Pancreas (tissue), 10 donors: ENCODE data around the gene KRTAP4-11. TPM values are rescaled to one million over a fixed set of nuclear protein-coding genes. Genes with fewer than 3 reads are reported as not detected.
"Not testable (repeated sequence)": the region's sequence is repeated elsewhere in the genome, so short reads cannot be mapped to it uniquely, and the experiment has no call there.

ENCODE experiments used
- ATAC-seq, 4 donors: fragments of 200-7000 bp; cut with Tn5 transposase; one replicate each; pipeline versions ENCODE4 v1.8.0 to v1.9.1; 2020; ENCODE audit warnings: mild to moderate bottlenecking in 4 of 4, moderate library complexity in 4 of 4
- DNase-seq, 6 donors: peaks; one replicate each; pipeline ENCODE4 v3.0.0-alpha.2; 2020
- FAIRE-seq: peaks from 2 replicates; lab custom pipeline; 2012; peaks lifted over from hg19 to GRCh38; lab: Jason Lieb, UNC
- H3K27ac ChIP-seq, 4 donors: fragments of 200-600 bp; sonication (generic); 1 replicate in 3 of 4; 2 replicates in 1 of 4; pipeline versions ENCODE4 v1.5.0 to v1.8.0; 2020
- H3K27me3 ChIP-seq, 4 donors: fragments of 200-600 bp; one replicate each; pipeline ENCODE4 v1.8.0; 2021
- H3K36me3 ChIP-seq, 3 donors: fragments of 200-600 bp; sonication (generic) in 1 of 3; one replicate each; pipeline versions ENCODE4 v1.5.0 to v1.8.0; 2020 to 2021
- H3K4me1 ChIP-seq, 3 donors: fragments of 200-600 bp; one replicate each; pipeline ENCODE4 v1.8.0; 2021
- H3K4me3 ChIP-seq, 4 donors: fragments of 200-600 bp; sonication (generic) in 2 of 4; one replicate each; pipeline versions ENCODE4 v1.5.0 to v1.8.0; 2020 to 2021
- H3K9me3 ChIP-seq, 4 donors: fragments of 200-600 bp; one replicate each; pipeline ENCODE4 v1.8.0; 2021
- CTCF ChIP-seq, 4 donors: fragments of 200-600 bp; sonication (generic) in 3 of 4; IDR thresholded peaks; one replicate each; pipeline versions ENCODE4 v1.5.0 to v1.8.0; 2021; ENCODE audit warnings: antibody characterized with exemption in 4 of 4
- WGBS, 2 donors: extraction: QIAGEN DNeasy Blood & Tissue Kit; methylation state at CpG; one replicate each; pipeline ENCODE4 v1.1.7; 2013; 5-methylcytosine and 5-hydroxymethylcytosine counted together
- intact Hi-C, 3 donors: fragments of 100-400 bp; cut with DNase I; formaldehyde crosslinking; loops; one replicate each; pipeline versions ENCODE4 v1.11.1 to v1.14.2; 2022
- polyA plus RNA-seq, 2 donors: library from polyadenylated mRNA; stranded (reverse); fragments of 200-250 nt; gene quantifications; one replicate each; pipeline ENCODE4 v1.2.3, GENCODE V29; 2013
- total RNA-seq, 6 donors: library from RNA; stranded (reverse); fragmentation: NEBNext Ultra II Directional in 4 of 6; extraction: Animal tissue kit (Norgen Biotek cat#: 25700) in 4 of 6; gene quantifications; one replicate each; pipeline versions ENCODE4 v1.2.1 to v1.2.4, GENCODE V29; 2021 to 2023
- donor health status: healthy with polysubstance abuse.
- donor health status: DM: no; HTN: no; CAD: no; lungs with moderate emphysema.
- donor health status: DM: no; HTN: no; CAD: no.
- donor health status: control.
- donor health status: control.
- donor health status: Bipolar disorder and iron deficiency.
- donor health status: DM: yes; HTN: yes; CAD: no.
- donor health status: DM: no; HTN: no; CAD: no.
- donor health status: DM: no; HTN: no; CAD: no.
- donor health status: DM: yes; HTN: yes; CAD: no.

The KRTAP4-11 gene
- total and polyA plus RNA-seq, 8 donors, result not detected

DNA sequence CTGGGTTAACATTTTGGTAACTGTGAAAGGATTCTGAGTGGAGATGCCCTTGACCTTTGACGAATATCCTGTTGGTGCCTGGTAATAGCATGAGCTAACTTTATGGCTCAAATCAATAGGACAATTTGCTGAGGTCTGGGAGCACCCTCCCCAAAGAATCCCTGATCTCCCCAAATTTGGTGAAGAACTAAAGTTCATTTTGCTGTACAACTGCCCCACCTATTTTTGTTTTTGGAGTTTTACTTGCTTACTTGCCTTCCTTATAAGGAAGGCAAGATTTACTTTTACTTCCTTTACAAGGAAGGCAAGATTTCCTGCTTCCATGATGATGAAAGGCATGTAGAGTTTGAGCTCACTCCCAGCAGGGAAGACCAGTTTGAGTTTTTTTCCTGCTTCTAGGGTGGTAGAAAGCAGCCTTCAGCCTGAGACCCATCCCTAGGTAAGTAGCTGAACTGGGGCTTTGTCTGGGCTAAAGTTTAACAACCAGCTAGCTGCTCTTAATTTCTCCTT is 10.2 kb downstream of the KRTAP4-11 start:
- no peak overlapping the region for H3K27ac ChIP-seq
- no peak for ATAC-seq
- WGBS, 2 donors, result 29 to 35% methylated on average over 1 of the region's 1 CpG
- FAIRE-seq, result no peak
- H3K4me1 ChIP-seq, result no peaks in the 10 kb centered on the region
- DNase-seq, result no peak
- no peak for TF ChIP-seq CTCF (IDR thresholded peaks at IDR 0.05)
- no peaks in the 10 kb centered on the region for H3K36me3 ChIP-seq
- H3K4me3 ChIP-seq, result no peak overlapping the region
- H3K27me3 ChIP-seq, result no peaks in the 10 kb centered on the region
- no peaks in the 10 kb centered on the region for H3K9me3 ChIP-seq
- intact Hi-C loops, result no loop called here

DNA sequence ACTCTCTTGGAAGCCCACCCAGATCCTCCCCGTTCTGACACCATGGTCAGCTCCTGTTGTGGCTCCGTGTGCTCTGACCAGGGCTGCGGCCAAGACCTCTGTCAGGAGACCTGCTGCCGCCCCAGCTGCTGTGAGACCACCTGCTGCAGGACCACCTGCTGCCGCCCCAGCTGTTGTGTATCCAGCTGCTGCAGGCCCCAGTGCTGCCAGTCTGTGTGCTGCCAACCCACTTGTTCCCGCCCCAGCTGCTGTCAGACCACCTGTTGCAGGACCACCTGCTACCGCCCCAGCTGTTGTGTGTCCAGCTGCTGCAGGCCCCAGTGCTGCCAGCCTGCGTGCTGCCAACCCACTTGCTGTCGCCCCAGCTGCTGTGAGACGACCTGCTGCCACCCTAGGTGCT is 12.8 kb downstream of the KRTAP4-11 start, which contains the start of gene KRTAP4-9:
Gene KRTAP4-9 (plus strand): TSS at position 43 of the 400 bp plus-strand sequence. CDS start 0 bp downstream, at position 43.
- H3K9me3 ChIP-seq, H3K4me3 ChIP-seq, H3K27ac ChIP-seq, H3K36me3 ChIP-seq, intact Hi-C loops, H3K27me3 ChIP-seq, FAIRE-seq, ATAC-seq, DNase-seq, H3K4me1 ChIP-seq: not testable (repeated sequence)
- 57 to 59% methylated on average over 6 to 10 of the region's 10 CpGs for WGBS, 2 donors

DNA sequence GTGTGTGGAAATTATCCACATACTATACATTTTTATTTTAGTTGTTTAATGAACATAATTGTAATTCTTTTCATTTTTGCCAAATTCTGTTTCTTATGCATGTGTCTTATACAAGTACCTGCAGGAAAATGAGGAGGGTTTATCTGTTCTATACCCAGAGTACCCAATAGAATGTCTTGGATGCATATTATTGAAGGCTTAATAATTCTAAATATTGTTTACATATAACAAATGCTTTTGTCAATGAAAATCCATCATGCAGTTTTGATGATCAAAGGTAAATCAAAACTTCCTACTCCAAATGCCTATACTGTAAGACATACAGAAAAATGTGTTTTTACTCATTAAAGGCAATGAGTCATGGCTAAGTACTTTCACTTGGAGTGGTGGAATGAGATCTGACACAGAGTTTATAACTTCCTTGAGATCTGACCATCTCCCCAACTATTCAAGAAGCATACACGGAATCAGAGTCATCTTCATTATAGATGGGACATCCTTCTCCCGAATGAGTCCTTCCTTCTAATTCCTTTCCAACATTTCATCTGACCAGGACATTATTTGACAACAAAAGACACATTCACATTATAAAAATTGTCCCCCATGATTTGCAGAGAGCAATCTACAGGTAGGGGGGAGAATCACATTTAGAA is 13.7 kb downstream of the KRTAP4-11 start:
- H3K36me3 ChIP-seq, H3K4me1 ChIP-seq, H3K27me3 ChIP-seq, intact Hi-C loops, ATAC-seq, H3K9me3 ChIP-seq, FAIRE-seq, H3K4me3 ChIP-seq, H3K27ac ChIP-seq, DNase-seq: not testable (repeated sequence)
- 45 to 66% methylated on average over 2 of the region's 2 CpGs for WGBS, 2 donors

GRCh38 chr17:41103896-41104295 is 14.3 kb downstream of the KRTAP4-11 start:
- ATAC-seq (no peak), DNase-seq (no peak), FAIRE-seq (no peak)
- Histone ChIP-seq H3K4me3 (no peak overlapping the region), H3K9me3 (no peaks in the 10 kb centered on the region), H3K36me3 (no peaks in the 10 kb centered on the region), H3K4me1 (no peaks in the 10 kb centered on the region), H3K27me3 (no peaks in the 10 kb centered on the region), H3K27ac (no peak overlapping the region)
- no peak for TF ChIP-seq CTCF (IDR thresholded peaks at IDR 0.05)
- intact Hi-C loops, result no loop called here
- 89 to 98% methylated on average over 1 of the region's 1 CpG for WGBS, 2 donors

DNA sequence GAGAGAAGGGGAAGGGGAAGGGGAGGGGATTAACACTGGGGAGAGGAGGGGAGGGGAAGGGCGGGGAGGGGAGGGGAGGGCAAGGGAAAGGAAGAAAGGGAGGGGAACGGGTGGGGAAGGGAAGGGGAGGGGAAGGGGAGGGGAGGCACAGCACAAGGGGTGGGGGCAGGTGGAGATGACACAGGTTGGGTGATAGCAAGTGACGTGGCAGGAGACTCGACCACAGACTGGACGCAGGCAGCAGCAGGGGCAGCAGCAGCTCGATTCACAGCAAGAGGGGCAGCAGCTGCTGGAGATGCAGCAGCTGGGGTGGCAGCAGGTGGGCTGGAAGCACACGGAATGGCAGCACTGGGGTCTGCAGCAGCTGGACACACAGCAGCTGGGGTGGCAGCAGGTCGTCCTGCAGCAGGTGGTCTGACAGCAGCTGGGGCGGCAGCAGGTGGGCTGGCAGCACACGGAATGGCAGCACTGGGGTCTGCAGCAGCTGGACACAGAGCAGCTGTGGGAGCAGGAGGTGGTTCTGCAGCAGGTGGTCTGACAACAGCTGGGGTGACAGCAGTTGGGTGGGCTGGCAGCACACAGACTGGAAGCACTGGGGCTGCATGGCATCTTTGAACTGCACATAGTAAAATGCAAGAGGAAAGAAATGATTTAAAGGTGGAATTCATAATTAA is 16.4 kb downstream of the KRTAP4-11 start, which contains the start of gene KRTAP4-16:
Gene KRTAP4-16 (minus strand): TSS at position 624 of the 674 bp plus-strand sequence. CDS start 0 bp downstream, at position 624.
- no peak for DNase-seq
- FAIRE-seq, result no peak
- ATAC-seq, result no peak
- no peaks in the 10 kb centered on the region for H3K9me3 ChIP-seq
- H3K27ac ChIP-seq, result no peak within 1 kb of the TSS
- H3K4me1 ChIP-seq, result no peaks in the 10 kb centered on the region
- no peak within 1 kb of the TSS for H3K4me3 ChIP-seq
- TF ChIP-seq CTCF (IDR thresholded peaks at IDR 0.05), result no peak
- H3K36me3 ChIP-seq, result no peaks in the 10 kb centered on the region
- 37 to 44% methylated on average over 8 to 9 of the region's 10 CpGs for WGBS, 2 donors
- intact Hi-C loops, result no loop called here
- H3K27me3 ChIP-seq, result no peaks in the 10 kb centered on the region

- H3K4me1 ChIP-seq, intact Hi-C loops, H3K27me3 ChIP-seq, H3K4me3 ChIP-seq, H3K27ac ChIP-seq, FAIRE-seq, ATAC-seq, H3K36me3 ChIP-seq, DNase-seq, H3K9me3 ChIP-seq: not testable (repeated sequence)
- WGBS, 2 donors, result 45 to 50% methylated on average over 7 of the region's 7 CpGs
Measured at GRCh38 chr17:41099682-41100480, 18.3 kb downstream of the KRTAP4-11 start.
